ENCODE results near the gene HIVEP1.

Gene HIVEP1

GRCh38 chr6:11994875-11995461, 17.1 kb upstream of the HIVEP1 start:
- DNase-seq: no peak

GRCh38 chr6:11996751-11997150, 15.4 kb upstream of the HIVEP1 start:
- no peak for DNase-seq

- no peak for DNase-seq
Measured at GRCh38 chr6:11999246-11999645, 12.9 kb upstream of the HIVEP1 start.

GRCh38 chr6:12000174-12000573, 11.9 kb upstream of the HIVEP1 start:
- DNase-seq: no peak

GRCh38 chr6:12001004-12001705, 11.0 kb upstream of the HIVEP1 start:
- no peak for DNase-seq

GRCh38 chr6:12001706-12002435, 10.2 kb upstream of the HIVEP1 start:
- DNase-seq: no peak

GRCh38 chr6:12007473-12007872, 4.6 kb upstream of the HIVEP1 start:
- no peak for DNase-seq

- DNase-seq: no peak
Measured at GRCh38 chr6:12007887-12008286, 4.2 kb upstream of the HIVEP1 start.

- peak; percentile 85 for DNase-seq
Measured at GRCh38 chr6:12008366-12009179, 3.5 kb upstream of the HIVEP1 start.

GRCh38 chr6:12009180-12009685, 2.9 kb upstream of the HIVEP1 start:
- DNase-seq: no peak

GRCh38 chr6:12009876-12010634, 2.1 kb upstream of the HIVEP1 start:
- DNase-seq: no peak

GRCh38 chr6:12010635-12011275, 1.4 kb upstream of the HIVEP1 start:
- DNase-seq: no peak

- DNase-seq: peak; percentile 96
Measured at GRCh38 chr6:12011276-12012037, 655 bp upstream of the HIVEP1 start.

GRCh38 chr6:12012558-12013306, 620 bp downstream of the HIVEP1 start:
- peak; percentile 85 for DNase-seq

- no peak for DNase-seq
Measured at GRCh38 chr6:12013307-12013719, 1.2 kb downstream of the HIVEP1 start.

GRCh38 chr6:12014027-12014872, 2.1 kb downstream of the HIVEP1 start:
- no peak for DNase-seq

- no peak for DNase-seq
Measured at GRCh38 chr6:12014873-12015149, 2.7 kb downstream of the HIVEP1 start.

GRCh38 chr6:12017263-12017662, 5.2 kb downstream of the HIVEP1 start:
- peak; percentile 23 for DNase-seq

GRCh38 chr6:12017876-12018401, 5.8 kb downstream of the HIVEP1 start:
- DNase-seq: no peak

Measured in stimulated activated CD4-positive, alpha-beta T cell treated with anti-CD3 and anti-CD28 coated beads, Interleukin-4, amount 100 ng/mL, for 24 hours (primary cell).